Measurements from ENCODE around the gene PHF2. TPM values are rescaled to one million over a fixed set of nuclear protein-coding genes. Genes with fewer than 3 reads are reported as not detected.

The PHF2 gene
- total RNA-seq, 2 experiments from 2014 or later = 25.5 to 26.8 TPM

DNA sequence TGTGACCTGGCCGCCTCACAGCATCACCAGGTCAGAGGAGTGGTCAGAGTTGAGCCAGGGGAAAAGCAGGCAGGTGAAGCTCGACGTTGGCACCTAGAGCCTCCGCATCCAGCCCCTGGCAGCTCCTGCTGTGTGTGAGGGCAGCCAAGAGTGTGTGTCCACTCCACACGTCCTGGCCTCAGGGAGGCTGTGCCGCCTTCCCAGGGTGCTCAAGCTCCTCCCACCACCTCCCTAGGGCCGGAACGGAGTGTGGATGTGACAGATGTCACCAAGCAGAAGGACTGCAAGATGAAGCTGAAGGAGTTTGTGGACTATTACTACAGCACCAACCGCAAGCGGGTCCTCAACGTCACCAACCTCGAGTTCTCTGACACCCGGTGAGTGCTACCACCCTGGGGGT is 72.5 kb downstream of the PHF2 start:
- Mint-ChIP-seq H3K4me3 (no peak overlapping the region), H3K36me3 (ENCODE audit: low read depth) (peaks cover 13% of the 10 kb centered on the region), H3K4me1 (no peaks in the 10 kb centered on the region), H3K27ac (no peak overlapping the region), H3K27me3 (no peaks in the 10 kb centered on the region), H3K9me3 (no peaks in the 10 kb centered on the region)
- ChIA-PET POLR2A (no interaction called here), CTCF (no interaction called here)
- peak; percentile 11 for DNase-seq

DNA sequence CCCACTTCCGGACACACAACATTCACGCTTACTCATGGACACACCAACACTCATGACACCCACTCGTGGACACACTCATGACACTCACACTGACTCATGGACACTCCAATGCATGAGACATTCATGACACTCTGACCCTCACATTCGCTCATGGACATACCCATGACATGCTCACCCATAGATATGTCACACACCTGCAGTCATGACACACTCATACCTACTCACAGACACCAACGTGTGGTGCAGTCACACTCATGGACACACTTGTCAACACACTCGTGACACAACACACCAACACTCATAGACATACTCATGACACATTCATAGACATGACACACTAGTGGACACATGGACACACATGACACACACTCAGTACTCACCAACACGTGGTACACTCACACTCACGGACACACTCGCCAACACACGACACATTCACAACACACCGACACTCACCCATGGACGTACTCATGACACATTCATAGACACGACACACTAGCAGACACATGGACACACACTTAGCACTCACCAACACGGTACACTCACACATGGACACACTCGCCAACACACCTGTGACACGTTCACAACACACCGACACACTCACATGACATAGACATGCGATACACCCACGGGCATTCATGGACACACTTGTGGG is 73.4 kb downstream of the PHF2 start:
- no peak overlapping the region for H3K4me3 Mint-ChIP-seq
- H3K27me3 Mint-ChIP-seq = no peaks in the 10 kb centered on the region
- no peak overlapping the region for H3K27ac Mint-ChIP-seq
- H3K4me1 Mint-ChIP-seq = no peaks in the 10 kb centered on the region
- CTCF ChIA-PET = no interaction called here
- POLR2A ChIA-PET = no interaction called here
- DNase-seq = peak; percentile 9
- no peaks in the 10 kb centered on the region for H3K9me3 Mint-ChIP-seq
- peaks cover 10% of the 10 kb centered on the region for H3K36me3 Mint-ChIP-seq (ENCODE audit: low read depth)

DNA sequence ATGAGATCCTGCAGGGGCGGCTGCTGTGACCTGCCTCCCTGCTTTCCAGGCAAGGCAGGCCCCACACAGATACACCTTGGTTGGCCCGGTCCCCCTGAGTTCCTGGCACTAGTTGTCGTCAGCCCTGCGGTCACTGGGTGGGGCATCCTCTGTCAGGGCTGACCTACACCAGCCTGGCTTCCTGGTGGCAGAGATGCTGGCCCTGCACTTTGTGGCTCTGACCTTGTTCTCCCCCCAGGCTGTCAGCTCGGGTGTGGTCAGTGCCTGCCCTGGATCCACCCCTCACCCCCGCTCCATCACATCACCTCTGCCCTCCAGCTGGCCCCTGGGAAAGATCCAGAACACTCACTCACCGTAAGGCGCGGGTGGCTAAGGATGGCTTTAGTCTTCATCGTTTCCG is 74.1 kb downstream of the PHF2 start:
- ChIA-PET POLR2A (no interaction called here), CTCF (interaction anchor here (1.1 kb wide), 1 partner anchor 84 kb away, joined by 3 read pairs; no protein-coding TSS in a partner anchor)
- Mint-ChIP-seq H3K27ac (no peak overlapping the region), H3K4me3 (no peak overlapping the region), H3K27me3 (no peaks in the 10 kb centered on the region), H3K4me1 (no peaks in the 10 kb centered on the region), H3K36me3 (ENCODE audit: low read depth) (peaks cover 10% of the 10 kb centered on the region), H3K9me3 (no peaks in the 10 kb centered on the region)
- no peak for DNase-seq

DNA sequence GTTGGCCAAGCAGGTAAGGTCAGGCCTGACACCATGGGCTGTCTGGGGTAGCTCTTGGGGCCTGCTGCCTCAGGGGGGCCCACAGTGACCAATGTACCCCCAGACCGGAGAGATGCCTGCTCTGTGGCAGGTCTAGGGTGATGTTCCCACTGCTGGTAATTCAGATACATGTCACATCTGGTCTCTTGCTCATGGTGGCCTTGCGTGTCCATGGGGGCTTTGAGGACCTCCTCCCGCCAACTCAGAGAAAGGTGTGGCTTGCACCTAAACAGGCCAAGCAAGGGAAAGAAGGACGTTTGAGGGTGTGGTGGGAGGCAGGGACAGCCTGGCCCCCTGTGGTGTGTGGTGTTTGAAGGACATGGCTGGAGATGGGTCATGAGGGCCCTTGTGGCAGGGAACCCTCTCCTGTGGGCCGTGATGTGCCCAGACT is 75.2 kb downstream of the PHF2 start:
- POLR2A ChIA-PET = no interaction called here
- CTCF ChIA-PET = interaction anchor here (1.1 kb wide), 1 partner anchor 86 kb away, joined by 3 read pairs; no protein-coding TSS in a partner anchor
- DNase-seq = no peak
- Mint-ChIP-seq H3K9me3 (no peaks in the 10 kb centered on the region), H3K4me1 (no peaks in the 10 kb centered on the region), H3K4me3 (no peak overlapping the region), H3K27ac (peak overlapping the region; percentile 40), H3K36me3 (ENCODE audit: low read depth) (peaks cover 10% of the 10 kb centered on the region), H3K27me3 (no peaks in the 10 kb centered on the region)

DNA sequence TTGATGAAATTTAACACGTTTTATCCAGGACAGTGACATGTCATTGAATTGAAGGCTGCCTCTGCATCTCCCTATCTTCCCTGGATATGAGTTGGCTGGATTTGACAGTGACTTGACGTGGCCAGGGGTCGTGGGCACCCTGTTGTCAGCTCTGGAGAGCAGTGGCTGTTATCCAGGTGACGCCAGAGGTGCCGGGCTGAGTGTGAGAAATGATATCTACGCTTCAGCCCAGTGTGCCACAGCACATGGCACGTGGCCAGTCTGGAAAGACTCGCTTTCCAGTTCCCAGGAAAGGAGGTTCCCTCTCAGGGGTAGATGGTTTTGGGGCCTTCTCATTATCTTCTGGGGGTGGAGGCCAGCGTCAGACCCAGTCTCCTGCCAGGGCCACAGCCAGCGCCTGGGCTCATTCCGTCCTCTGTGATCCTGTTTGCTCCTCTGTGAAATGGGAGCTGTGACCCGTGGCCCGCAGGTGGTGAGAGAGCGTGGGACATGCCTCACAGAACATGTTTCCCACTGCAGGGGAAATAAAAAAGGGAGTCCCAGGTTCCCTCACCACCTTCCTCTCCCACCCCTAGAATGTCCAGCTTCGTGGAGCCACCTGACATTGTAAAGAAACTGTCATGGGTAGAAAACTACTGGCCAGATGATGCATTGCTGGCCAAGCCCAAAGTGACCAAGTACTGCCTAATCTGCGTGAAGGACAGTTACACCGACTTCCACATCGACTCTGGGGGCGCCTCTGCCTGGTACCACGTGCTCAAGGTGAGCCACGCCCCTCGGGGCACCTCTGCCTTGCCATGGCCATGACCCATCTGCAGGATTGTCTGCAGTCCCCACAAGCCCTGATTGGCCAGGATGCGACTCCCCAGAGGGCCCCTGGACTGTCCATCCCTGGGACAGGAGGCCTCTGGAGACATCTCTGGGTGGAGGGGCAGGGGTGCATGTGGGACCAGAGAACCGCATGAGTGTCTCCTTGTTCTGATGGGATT is 76.5 kb downstream of the PHF2 start:
- CTCF ChIA-PET = no interaction called here
- H3K9me3 Mint-ChIP-seq = no peaks in the 10 kb centered on the region
- no peak overlapping the region for H3K4me3 Mint-ChIP-seq
- H3K36me3 Mint-ChIP-seq (ENCODE audit: low read depth) = peaks cover 13% of the 10 kb centered on the region
- no peaks in the 10 kb centered on the region for H3K27me3 Mint-ChIP-seq
- POLR2A ChIA-PET = no interaction called here
- H3K4me1 Mint-ChIP-seq = no peaks in the 10 kb centered on the region
- H3K27ac Mint-ChIP-seq = no peak overlapping the region
- DNase-seq = no peak

DNA sequence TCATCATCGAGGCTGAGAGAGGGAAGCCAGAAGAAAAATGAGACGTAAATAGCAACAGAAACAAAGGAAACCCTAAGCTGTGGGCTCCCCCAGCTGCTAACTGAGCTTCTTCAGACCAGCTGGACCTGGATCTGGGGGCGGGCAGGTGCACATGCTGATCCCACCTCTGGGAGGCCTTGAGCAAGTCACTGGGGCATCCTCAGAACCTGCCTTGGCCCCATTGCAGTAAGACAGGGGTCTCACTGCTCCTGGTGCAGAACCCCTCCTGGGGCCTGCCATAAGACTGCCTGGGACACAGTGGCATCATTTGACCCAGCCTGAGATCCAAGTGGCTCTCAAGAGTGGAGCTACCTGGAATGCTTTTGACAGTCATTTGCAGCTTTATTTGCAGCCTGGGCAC is 77.4 kb downstream of the PHF2 start:
- no peak for DNase-seq
- Mint-ChIP-seq H3K4me1 (no peaks in the 10 kb centered on the region), H3K27ac (no peak overlapping the region), H3K9me3 (no peaks in the 10 kb centered on the region), H3K27me3 (no peaks in the 10 kb centered on the region), H3K36me3 (ENCODE audit: low read depth) (peaks cover 16% of the 10 kb centered on the region), H3K4me3 (no peak overlapping the region)
- ChIA-PET CTCF (no interaction called here), POLR2A (no interaction called here)

DNA sequence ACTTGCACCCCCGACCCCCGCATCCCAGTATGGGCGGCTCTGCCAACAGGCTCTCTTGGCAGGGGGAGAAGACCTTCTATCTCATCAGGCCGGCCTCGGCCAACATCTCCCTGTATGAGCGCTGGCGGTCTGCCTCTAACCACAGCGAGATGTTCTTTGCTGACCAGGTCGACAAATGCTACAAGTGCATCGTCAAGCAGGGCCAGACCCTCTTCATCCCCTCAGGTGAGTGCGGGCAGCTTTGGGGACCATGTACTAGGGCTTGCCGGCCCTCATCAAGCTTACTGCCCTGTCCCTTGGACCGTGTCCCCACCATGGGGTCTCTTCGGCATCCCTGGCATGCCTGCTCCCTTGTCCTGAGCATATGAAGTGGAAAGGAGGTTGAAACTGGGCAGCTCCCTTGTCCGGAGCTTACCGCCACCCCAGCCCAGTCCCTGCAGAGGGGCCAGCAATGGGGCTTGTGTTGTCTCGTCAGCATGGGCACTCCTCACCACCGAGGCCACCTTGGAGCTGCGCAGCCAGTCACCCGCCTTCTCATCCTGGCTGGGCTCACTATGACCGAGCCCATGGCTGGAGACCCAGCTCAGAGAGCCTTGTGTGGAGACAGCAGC is 78.1 kb downstream of the PHF2 start:
- Mint-ChIP-seq H3K27ac (no peak overlapping the region), H3K9me3 (no peaks in the 10 kb centered on the region), H3K27me3 (no peaks in the 10 kb centered on the region), H3K4me1 (no peaks in the 10 kb centered on the region), H3K36me3 (ENCODE audit: low read depth) (peaks cover 16% of the 10 kb centered on the region), H3K4me3 (no peak overlapping the region)
- CTCF ChIA-PET = no interaction called here
- DNase-seq = no peak
- POLR2A ChIA-PET = no interaction called here

DNA sequence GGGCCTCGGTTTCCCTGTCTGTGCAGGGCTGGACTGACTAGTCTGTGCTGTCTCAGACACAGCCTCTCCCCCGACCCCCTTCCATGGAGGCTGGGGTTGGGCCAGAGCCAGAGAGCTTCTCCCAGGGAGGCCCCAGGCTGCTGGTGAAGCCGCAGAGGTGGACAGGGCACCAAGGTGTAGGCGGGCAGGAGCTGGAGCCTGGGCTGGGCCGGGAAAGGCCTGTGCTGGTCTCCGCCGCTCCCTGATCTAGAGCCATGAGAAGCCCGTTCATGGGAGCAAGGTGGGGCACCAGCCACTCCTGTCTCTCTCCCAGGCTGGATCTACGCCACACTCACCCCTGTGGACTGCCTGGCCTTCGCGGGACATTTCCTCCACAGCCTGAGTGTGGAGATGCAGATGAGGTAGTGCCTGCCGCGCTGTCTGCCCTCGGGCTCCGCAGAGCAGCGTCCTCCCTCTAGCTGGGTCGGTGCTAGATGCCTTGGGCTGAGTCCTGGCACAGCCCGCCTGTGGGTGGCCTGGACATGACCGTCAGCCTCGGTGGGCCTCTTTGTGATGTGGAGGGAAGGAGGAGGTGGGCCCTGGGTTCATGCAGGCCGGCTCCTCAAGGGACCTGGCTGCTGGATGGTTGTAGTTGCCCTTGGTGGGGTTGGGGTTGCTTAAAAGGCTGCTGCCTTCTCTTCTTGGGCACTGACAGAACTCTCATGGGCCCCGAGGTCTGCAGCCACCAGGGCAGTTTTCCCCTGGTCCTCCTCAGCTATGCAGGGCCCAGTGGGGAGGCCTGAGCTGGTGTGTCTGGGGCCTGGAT is 79.4 kb downstream of the PHF2 start:
- Mint-ChIP-seq H3K27me3 (no peaks in the 10 kb centered on the region), H3K27ac (no peak overlapping the region), H3K36me3 (ENCODE audit: low read depth) (peaks cover 23% of the 10 kb centered on the region), H3K4me1 (no peaks in the 10 kb centered on the region), H3K9me3 (no peaks in the 10 kb centered on the region), H3K4me3 (no peak overlapping the region)
- no peak for DNase-seq
- CTCF ChIA-PET = no interaction called here
- POLR2A ChIA-PET = no interaction called here

DNA sequence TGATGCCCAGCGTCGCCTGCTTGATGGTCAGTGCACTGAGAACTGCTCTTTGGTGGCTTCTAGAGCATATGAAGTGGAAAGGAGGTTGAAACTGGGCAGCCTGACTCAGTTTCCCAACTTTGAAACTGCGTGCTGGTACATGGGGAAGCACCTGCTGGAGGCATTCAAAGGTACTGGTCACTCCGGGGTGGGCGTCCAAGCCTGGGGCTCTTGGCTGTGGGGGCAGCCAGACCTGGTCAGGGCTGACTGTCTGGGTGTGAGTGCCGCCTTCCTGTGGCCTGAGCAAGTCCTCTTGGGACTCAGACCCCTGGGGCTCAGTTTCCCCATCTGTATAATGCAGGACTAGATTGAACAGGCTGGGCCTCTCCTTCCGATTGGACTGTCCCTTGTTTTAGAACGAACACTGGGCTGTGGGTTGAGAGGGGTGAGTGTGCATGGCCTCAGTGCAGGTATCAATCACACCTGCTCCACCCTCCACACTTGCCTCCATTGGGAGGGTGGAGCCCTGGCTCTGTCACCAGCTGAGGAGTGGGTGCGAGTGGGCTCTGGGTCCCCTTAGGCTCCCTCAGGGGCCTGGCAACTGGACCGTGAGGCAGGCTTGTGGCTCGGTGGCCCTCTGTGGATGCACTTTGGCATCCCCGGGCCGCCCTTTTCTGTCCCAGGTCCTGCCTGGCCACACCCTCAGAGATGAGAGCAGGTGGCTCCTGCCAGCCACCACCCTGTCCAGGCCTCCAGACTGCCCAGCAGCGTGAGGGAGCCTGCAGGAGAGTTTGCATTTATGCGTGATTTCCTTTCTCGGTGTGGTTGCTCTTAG is 80.2 kb downstream of the PHF2 start:
- no peak for DNase-seq
- Mint-ChIP-seq H3K27ac (no peak overlapping the region), H3K9me3 (no peaks in the 10 kb centered on the region), H3K4me3 (no peak overlapping the region), H3K27me3 (no peaks in the 10 kb centered on the region), H3K36me3 (ENCODE audit: low read depth) (peaks cover 17% of the 10 kb centered on the region), H3K4me1 (no peaks in the 10 kb centered on the region)
- POLR2A ChIA-PET = no interaction called here
- CTCF ChIA-PET = no interaction called here

DNA sequence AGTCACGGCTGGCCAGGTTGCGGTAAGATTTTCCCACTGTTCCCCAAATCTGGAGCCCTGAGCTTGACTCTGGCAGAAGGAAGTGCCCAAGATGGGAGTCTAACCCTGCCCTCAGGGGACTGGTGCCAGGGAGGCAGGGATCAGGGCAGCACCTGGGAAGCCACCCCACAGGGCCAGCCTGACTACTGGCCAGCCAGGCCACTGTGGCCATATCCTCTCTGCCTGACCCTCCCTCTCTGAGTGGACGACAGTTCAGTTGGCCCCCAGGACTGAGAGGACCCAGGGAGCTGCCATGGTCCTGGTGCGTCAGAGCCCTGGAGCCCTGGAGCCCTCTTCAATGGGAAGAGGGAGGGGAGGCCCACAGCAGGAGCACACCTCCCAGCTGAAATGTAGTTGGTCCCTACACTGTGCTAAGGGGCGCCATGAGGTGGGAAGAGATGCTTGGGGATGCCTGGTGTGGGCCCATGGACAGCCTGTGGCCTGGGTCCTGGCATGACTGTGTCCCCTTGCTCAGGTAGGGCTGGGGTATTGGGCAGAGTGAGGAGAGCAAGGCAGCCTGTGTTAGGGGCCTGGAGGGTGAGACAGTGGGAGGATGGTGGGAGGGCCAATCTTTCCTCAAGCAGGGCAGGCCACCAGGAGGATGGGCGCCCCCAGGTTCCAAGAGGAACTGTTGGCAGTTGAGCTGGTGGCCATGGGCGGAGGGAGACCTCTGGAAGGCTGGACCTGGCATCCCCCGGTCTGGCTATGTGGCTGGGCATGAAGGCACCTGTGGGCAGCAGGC is 81.1 kb downstream of the PHF2 start:
- Mint-ChIP-seq H3K4me1 (no peaks in the 10 kb centered on the region), H3K36me3 (ENCODE audit: low read depth) (peaks cover 14% of the 10 kb centered on the region), H3K9me3 (no peaks in the 10 kb centered on the region), H3K4me3 (no peak overlapping the region), H3K27me3 (no peaks in the 10 kb centered on the region), H3K27ac (no peak overlapping the region)
- CTCF ChIA-PET = no interaction called here
- POLR2A ChIA-PET = no interaction called here
- DNase-seq = no peak

DNA sequence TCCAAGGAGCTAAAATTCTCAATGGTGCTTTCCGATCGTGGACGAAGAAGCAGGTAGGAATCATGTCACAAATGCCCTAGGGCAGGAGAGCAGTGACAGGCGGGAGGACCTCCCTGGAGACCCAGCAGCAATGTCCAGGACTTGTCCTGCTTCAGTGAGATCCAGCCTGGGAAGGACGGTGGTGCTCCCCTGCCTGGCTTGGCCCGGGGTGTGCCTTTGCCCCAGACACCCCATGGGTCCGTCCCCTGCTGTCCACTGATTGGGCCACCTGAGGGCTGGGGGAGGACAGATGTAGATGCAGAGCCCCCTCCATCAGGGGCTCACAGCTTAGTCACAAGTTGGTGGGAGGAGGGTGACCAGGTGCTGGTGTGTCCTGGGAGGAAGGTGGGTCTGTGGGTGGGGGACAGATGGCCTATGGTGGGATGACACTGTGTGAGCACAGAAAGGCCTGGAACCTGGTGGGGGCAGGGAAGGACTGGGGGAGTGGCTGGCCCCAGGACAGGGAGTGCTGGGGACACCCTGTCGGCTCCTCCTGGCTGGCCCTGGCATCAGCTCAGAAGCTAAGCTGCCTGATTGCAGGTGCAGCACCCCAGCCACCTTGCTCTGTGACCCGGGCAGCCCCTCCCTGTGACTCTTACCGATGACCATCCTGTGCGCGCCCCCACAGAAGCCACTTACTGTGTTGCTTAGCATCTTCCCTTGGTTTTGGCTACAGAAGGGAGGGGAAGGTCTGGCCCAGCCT is 82.0 kb downstream of the PHF2 start:
- Mint-ChIP-seq H3K36me3 (ENCODE audit: low read depth) (peaks cover 14% of the 10 kb centered on the region), H3K4me3 (no peak overlapping the region), H3K27ac (no peak overlapping the region), H3K27me3 (no peaks in the 10 kb centered on the region), H3K4me1 (no peaks in the 10 kb centered on the region), H3K9me3 (no peaks in the 10 kb centered on the region)
- CTCF ChIA-PET = no interaction called here
- no peak for DNase-seq
- POLR2A ChIA-PET = no interaction called here
